Measurements from ENCODE around the gene VWA8. TPM values are rescaled to one million over a fixed set of nuclear protein-coding genes. Genes with fewer than 3 reads are reported as not detected.

Gene VWA8
- total and polyA plus RNA-seq, 2 of the 8 experiments (the other 6 are each of a cell fraction or from before 2014, with no cell fraction given): 5.9 to 19.6 TPM

- no peak for TF ChIP-seq E2F6 (IDR thresholded peaks at IDR 0.05)
- no peak for TF ChIP-seq CBX5 (IDR thresholded peaks at IDR 0.05; ENCODE audit: low read depth, low read length)
- no peak for TF ChIP-seq TAF1 (IDR thresholded peaks at IDR 0.05; ENCODE audit: low read depth, low read length)
- TF ChIP-seq YY1 (IDR thresholded peaks at IDR 0.05; ENCODE audit: low read depth, low read length): no peak
Observed at GRCh38 chr13:41847216-41847615, 113.7 kb downstream of the VWA8 start (continued).
